H9 (cell line): ENCODE results near the gene GRB2. TPM values are rescaled to one million over a fixed set of nuclear protein-coding genes. Genes with fewer than 3 reads are reported as not detected.

Experiments
- DNase-seq: peaks from one replicate; pipeline ENCODE4 v3.0.0-alpha.2; 2017
- H2AFZ ChIP-seq: one replicate; pipeline ENCODE4 v1.6.1; 2013; ENCODE audit warnings: mild to moderate bottlenecking, low read length, control low read depth, moderate library complexity
- H2AK5ac ChIP-seq: 2 replicates; pipeline ENCODE4 v1.6.1; 2013; ENCODE audit warnings: low read length, control low read depth, mixed read lengths; ENCODE audit not compliant: insufficient read length
- H2BK120ac ChIP-seq: one replicate; pipeline ENCODE4 v1.6.1; 2013; ENCODE audit warnings: low read depth, mild to moderate bottlenecking, low read length, control low read depth, inconsistent platforms; ENCODE audit not compliant: poor library complexity, severe bottlenecking
- H2BK12ac ChIP-seq: 2 replicates; pipeline ENCODE4 v1.6.1; 2013; ENCODE audit warnings: low read length, control low read depth, mixed read lengths, low read depth; ENCODE audit not compliant: insufficient read length
- H2BK15ac ChIP-seq: 2 replicates; pipeline ENCODE4 v1.6.1; 2013; ENCODE audit warnings: low read depth, low read length, control low read depth
- H2BK20ac ChIP-seq: one replicate; pipeline ENCODE4 v1.6.1; 2013; ENCODE audit warnings: low read depth, mild to moderate bottlenecking, low read length, control low read depth, inconsistent platforms; ENCODE audit not compliant: poor library complexity, severe bottlenecking
- H2BK5ac ChIP-seq: 2 replicates; pipeline ENCODE4 v1.6.1; 2013; ENCODE audit warnings: low read length, control low read depth, mixed read lengths; ENCODE audit not compliant: insufficient read length
- H3K14ac ChIP-seq: 2 replicates; pipeline ENCODE4 v1.6.1; 2013; ENCODE audit warnings: low read length, control low read depth; ENCODE audit not compliant: insufficient read depth
- H3K18ac ChIP-seq: 2 replicates; pipeline ENCODE4 v1.6.1; 2013; ENCODE audit warnings: low read depth, mild to moderate bottlenecking, mixed read lengths, low read length, control low read depth; ENCODE audit not compliant: insufficient read length
- H3K23ac ChIP-seq: 2 replicates; pipeline ENCODE4 v1.6.1; 2013; ENCODE audit warnings: low read length, control low read depth, mixed read lengths, low read depth; ENCODE audit not compliant: insufficient read length
- H3K23me2 ChIP-seq: 2 replicates; pipeline ENCODE4 v1.6.1; 2013; ENCODE audit warnings: low read depth, mild to moderate bottlenecking, mixed read lengths, low read length, control low read depth; ENCODE audit not compliant: insufficient read length, poor library complexity, severe bottlenecking
- H3K27ac ChIP-seq: 2 replicates; pipeline ENCODE4 v1.5.1; 2013; ENCODE audit warnings: low read length, control low read depth, mixed read lengths, low read depth; ENCODE audit not compliant: insufficient read length
- H3K27me3 ChIP-seq: 2 replicates; pipeline ENCODE4 v1.6.1; 2013; ENCODE audit warnings: low read length, control low read depth, inconsistent platforms; ENCODE audit not compliant: insufficient read depth
- H3K4ac ChIP-seq: 2 replicates; pipeline ENCODE4 v1.6.1; 2013; ENCODE audit warnings: low read depth, mild to moderate bottlenecking, control low read depth, inconsistent platforms, low read length, moderate library complexity
- H3K4me1 ChIP-seq: 2 replicates; pipeline ENCODE4 v1.6.1; 2013; ENCODE audit warnings: low read length, control low read depth, inconsistent platforms; ENCODE audit not compliant: insufficient read depth
- H3K4me2 ChIP-seq: 2 replicates; pipeline ENCODE4 v1.6.1; 2013; ENCODE audit warnings: low read length, control low read depth, mixed read lengths; ENCODE audit not compliant: insufficient read length, insufficient read depth
- H3K56ac ChIP-seq: 2 replicates; pipeline ENCODE4 v1.6.1; 2013; ENCODE audit warnings: low read depth, mild to moderate bottlenecking, mixed read lengths, low read length, control low read depth; ENCODE audit not compliant: insufficient read length
- H3K79me1 ChIP-seq: 2 replicates; pipeline ENCODE4 v1.6.1; 2013; ENCODE audit warnings: low read depth, mild to moderate bottlenecking, moderate library complexity, low read length, control low read depth, inconsistent platforms; ENCODE audit not compliant: insufficient read depth, poor library complexity, severe bottlenecking
- H3K79me2 ChIP-seq: 2 replicates; pipeline ENCODE4 v1.6.1; 2013; ENCODE audit warnings: low read length, control low read depth, inconsistent platforms; ENCODE audit not compliant: insufficient read depth
- H3K9ac ChIP-seq: 2 replicates; pipeline ENCODE4 v1.6.1; 2013; ENCODE audit warnings: low read length, control low read depth, mixed read lengths; ENCODE audit not compliant: insufficient read length; ENCODE audit errors: extremely low read depth
- H3K9me3 ChIP-seq: one replicate; pipeline ENCODE4 v1.6.1; 2013; ENCODE audit warnings: low read depth, low read length, inconsistent platforms; ENCODE audit not compliant: control insufficient read depth
- H3T11ph ChIP-seq: one replicate; pipeline ENCODE4 v1.6.1; 2013; ENCODE audit warnings: mild to moderate bottlenecking, low read length, control low read depth, inconsistent platforms
- H4K20me1 ChIP-seq: one replicate; pipeline ENCODE4 v1.6.1; 2013; ENCODE audit not compliant: control insufficient read depth, insufficient read length, insufficient read depth
- H4K5ac ChIP-seq: 2 replicates; pipeline ENCODE4 v1.6.1; 2013; ENCODE audit warnings: low read depth, mild to moderate bottlenecking, mixed read lengths, low read length, control low read depth; ENCODE audit not compliant: insufficient read length
- H4K8ac ChIP-seq: replicated peaks from 2 replicates; pipeline ENCODE4 v1.6.1; 2013; ENCODE audit warnings: low read length, control low read depth, mixed read lengths, low read depth; ENCODE audit not compliant: insufficient read length
- H4K91ac ChIP-seq: 2 replicates; pipeline ENCODE4 v1.6.1; 2013; ENCODE audit warnings: low read depth, mild to moderate bottlenecking, moderate library complexity, mixed read lengths, low read length, control low read depth; ENCODE audit not compliant: insufficient read length
- H3K27ac Mint-ChIP-seq, 3 experiments: 2 replicates in 2 of 3; 3 replicates in 1 of 3; pipeline ENCODE4 v1.8.0; 2020 to 2021; ENCODE audit warnings: mixed read lengths in 3 of 3, mild to moderate bottlenecking in 1 of 3, moderate library complexity in 1 of 3
- H3K27me3 Mint-ChIP-seq: 2 replicates; pipeline ENCODE4 v1.8.0; 2021; ENCODE audit warnings: low read depth, mild to moderate bottlenecking, moderate library complexity, mixed read lengths
- H3K36me3 Mint-ChIP-seq, 3 experiments: 2 replicates in 2 of 3; 3 replicates in 1 of 3; pipeline ENCODE4 v1.8.0; 2020 to 2021; ENCODE audit warnings: low read depth in 3 of 3, mixed read lengths in 3 of 3; ENCODE audit not compliant: insufficient read depth in 1 of 3
- H3K4me1 Mint-ChIP-seq, 2 experiments: 2 replicates each; pipeline ENCODE4 v1.8.0; 2020; ENCODE audit warnings: mixed read lengths in 2 of 2
- H3K4me3 Mint-ChIP-seq, 2 experiments: 2 replicates in 1 of 2; 3 replicates in 1 of 2; pipeline ENCODE4 v1.8.0; 2020 to 2021; ENCODE audit warnings: mild to moderate bottlenecking in 2 of 2, mixed read lengths in 2 of 2, moderate library complexity in 1 of 2
- H3K9me3 Mint-ChIP-seq, 2 experiments: 2 replicates in 1 of 2; 3 replicates in 1 of 2; pipeline ENCODE4 v1.8.0; 2020; ENCODE audit warnings: mild to moderate bottlenecking in 2 of 2, mixed read lengths in 2 of 2, moderate library complexity in 1 of 2
- CTCF ChIP-seq: fragments of 200-600 bp; sonication (generic); conservative IDR thresholded peaks from 3 replicates; pipeline ENCODE4 v1.8.0; 2021; ENCODE audit warnings: antibody characterized with exemption, mild to moderate bottlenecking
- WGBS: extraction: QIAGEN DNeasy Blood & Tissue Kit; methylation state at CpG from one replicate; pipeline ENCODE4 v1.1.7; 2013; ENCODE audit warnings: missing lambda C conversion rate, low lambda C conversion rate, mixed read lengths; ENCODE audit not compliant: insufficient read length; ENCODE audit errors: extremely low coverage; 5-methylcytosine and 5-hydroxymethylcytosine counted together
- total RNA-seq: library from RNA; stranded (reverse); gene quantifications from 2 replicates; pipeline ENCODE4 v1.2.1, GENCODE V29; 2021

GRB2 gene
- total RNA-seq, 1 experiment from 2014 or later, result 91.7 TPM

- Histone ChIP-seq H2BK5ac (no peak overlapping the region), H4K8ac (no peak overlapping the region), H3K4ac (no peak overlapping the region), H3K18ac (no peak overlapping the region), H3K4me1 (0 out of 2 replicates have a peak, but pooled peaks cover 2% of the 10 kb centered on the region), H2BK15ac (no peak overlapping the region), H4K5ac (no peak overlapping the region), H3K27ac (no peak overlapping the region), H3K56ac (no peak overlapping the region), H3K4me2 (peak overlapping the region; percentile 68), H3K9ac (peak overlapping the region; percentile 27), H2AK5ac (no peak overlapping the region), H2BK120ac (no peak overlapping the region), H3K79me2 (no peaks in the 10 kb centered on the region), H3K23ac (no peak overlapping the region), H3K23me2 (peaks cover 22% of the 10 kb centered on the region), H2BK12ac (no peak overlapping the region), H2AFZ (no peak overlapping the region), H3K14ac (no peak overlapping the region), H2BK20ac (no peak overlapping the region), H4K91ac (no peak overlapping the region), H3K79me1 (no peaks in the 10 kb centered on the region), H3T11ph (no peak overlapping the region), H4K20me1 (no peaks in the 10 kb centered on the region), H3K9me3 (no peaks in the 10 kb centered on the region), H3K27me3 (no peaks in the 10 kb centered on the region)
- no peak for TF ChIP-seq CTCF
- peaks cover 0 to 25% (median 23%) of the 10 kb centered on the region in 3 experiments; a peak in 6 of 7 replicates for H3K36me3 Mint-ChIP-seq
- peaks cover 15 to 20% of the 10 kb centered on the region in 2 experiments for H3K4me1 Mint-ChIP-seq
- H3K27ac Mint-ChIP-seq, result no peak overlapping the region
- WGBS, result no CpG with 5 or more reads among the region's 24 CpGs
- H3K4me3 Mint-ChIP-seq, result peak overlapping the region; percentile 72 to 83
- no peaks in the 10 kb centered on the region; the same call in 1 of the 2 replicates for H3K27me3 Mint-ChIP-seq
- no peaks in the 10 kb centered on the region for H3K9me3 Mint-ChIP-seq
- DNase-seq, result peak; percentile 52
Observed at GRCh38 chr17:75271955-75272847, 133.3 kb downstream of the GRB2 start.
